ENCODE measurements around the gene CLASP1.

The CLASP1 gene

GRCh38 chr2:121520641-121520994, 128.6 kb downstream of the CLASP1 start:
- Mint-ChIP-seq H3K9me3 (no peaks in the 10 kb centered on the region), H3K36me3 (peaks cover 28% of the 10 kb centered on the region), H3K4me3 (no peak overlapping the region), H3K27ac (no peak overlapping the region), H3K27me3 (no peaks in the 10 kb centered on the region), H3K4me1 (no peaks in the 10 kb centered on the region)
- no peak for DNase-seq
- CTCF ChIA-PET, result interaction anchor here (0.9 kb wide), 1 partner anchor 8 kb away, joined by 3 read pairs; no protein-coding TSS in a partner anchor

- no peaks in the 10 kb centered on the region for H3K4me1 Mint-ChIP-seq
- peaks cover 25% of the 10 kb centered on the region for H3K36me3 Mint-ChIP-seq
- no peaks in the 10 kb centered on the region for H3K9me3 Mint-ChIP-seq
- no peak overlapping the region for H3K27ac Mint-ChIP-seq
- DNase-seq, result no peak
- no peak overlapping the region for H3K4me3 Mint-ChIP-seq
- H3K27me3 Mint-ChIP-seq, result no peaks in the 10 kb centered on the region
- CTCF ChIA-PET, result interaction anchor here (0.9 kb wide), 1 partner anchor 9 kb away, joined by 3 read pairs; no protein-coding TSS in a partner anchor
These were observed 129.3 kb downstream of the CLASP1 start for GRCh38 chr2:121519732-121520640.

- CTCF ChIA-PET, result no interaction called here
- Mint-ChIP-seq H3K4me3 (no peak overlapping the region), H3K4me1 (peaks cover 4% of the 10 kb centered on the region), H3K36me3 (peaks cover 28% of the 10 kb centered on the region), H3K9me3 (no peaks in the 10 kb centered on the region), H3K27me3 (no peaks in the 10 kb centered on the region), H3K27ac (no peak overlapping the region)
- DNase-seq, result no peak
These were observed 130.1 kb downstream of the CLASP1 start for GRCh38 chr2:121519153-121519552.

- CTCF ChIA-PET, result no interaction called here
These were observed 135.5 kb downstream of the CLASP1 start for GRCh38 chr2:121513597-121514333.

GRCh38 chr2:121510857-121511256, 138.4 kb downstream of the CLASP1 start:
- H3K4me3 Mint-ChIP-seq, result no peak overlapping the region
- CTCF ChIA-PET, result no interaction called here
- no peak overlapping the region for H3K27ac Mint-ChIP-seq
- H3K4me1 Mint-ChIP-seq, result peaks cover 4% of the 10 kb centered on the region
- DNase-seq, result no peak
- peaks cover 48% of the 10 kb centered on the region for H3K36me3 Mint-ChIP-seq
- H3K9me3 Mint-ChIP-seq, result no peaks in the 10 kb centered on the region
- no peaks in the 10 kb centered on the region for H3K27me3 Mint-ChIP-seq

More at GRCh38 chr2:121513597-121514333, 135.5 kb downstream of the CLASP1 start:
- Mint-ChIP-seq H3K4me3 (no peak overlapping the region), H3K36me3 (peaks cover 40% of the 10 kb centered on the region), H3K27me3 (no peaks in the 10 kb centered on the region), H3K9me3 (no peaks in the 10 kb centered on the region), H3K27ac (peak overlapping the region; percentile 14), H3K4me1 (peaks cover 4% of the 10 kb centered on the region)
- DNase-seq, result no peak

- Mint-ChIP-seq H3K9me3 (no peaks in the 10 kb centered on the region), H3K4me1 (no peaks in the 10 kb centered on the region), H3K36me3 (peaks cover 54% of the 10 kb centered on the region), H3K4me3 (no peak overlapping the region), H3K27ac (no peak overlapping the region), H3K27me3 (no peaks in the 10 kb centered on the region)
- CTCF ChIA-PET, result no interaction called here
- no peak for DNase-seq
These were observed 142.6 kb downstream of the CLASP1 start for GRCh38 chr2:121506621-121507020.

GRCh38 chr2:121505986-121506586, 143.2 kb downstream of the CLASP1 start:
- Mint-ChIP-seq H3K27me3 (no peaks in the 10 kb centered on the region), H3K36me3 (peaks cover 54% of the 10 kb centered on the region), H3K4me3 (no peak overlapping the region), H3K27ac (no peak overlapping the region), H3K9me3 (no peaks in the 10 kb centered on the region), H3K4me1 (no peaks in the 10 kb centered on the region)
- DNase-seq, result no peak
- CTCF ChIA-PET, result no interaction called here

- Mint-ChIP-seq H3K27ac (no peak overlapping the region), H3K4me1 (no peaks in the 10 kb centered on the region), H3K36me3 (peaks cover 54% of the 10 kb centered on the region), H3K27me3 (no peaks in the 10 kb centered on the region), H3K9me3 (peaks cover 1% of the 10 kb centered on the region), H3K4me3 (no peak overlapping the region)
- CTCF ChIA-PET, result no interaction called here
- no peak for DNase-seq
These were observed 144.3 kb downstream of the CLASP1 start for GRCh38 chr2:121505005-121505404.

- H3K4me3 Mint-ChIP-seq, result no peak overlapping the region
- CTCF ChIA-PET, result no interaction called here
- DNase-seq, result no peak
- no peaks in the 10 kb centered on the region for H3K4me1 Mint-ChIP-seq
- H3K27me3 Mint-ChIP-seq, result no peaks in the 10 kb centered on the region
- H3K36me3 Mint-ChIP-seq, result peaks cover 58% of the 10 kb centered on the region
- H3K27ac Mint-ChIP-seq, result no peak overlapping the region
- H3K9me3 Mint-ChIP-seq, result peaks cover 4% of the 10 kb centered on the region
These were observed 144.9 kb downstream of the CLASP1 start for GRCh38 chr2:121504316-121504715.

- Mint-ChIP-seq H3K27me3 (no peaks in the 10 kb centered on the region), H3K4me1 (no peaks in the 10 kb centered on the region), H3K36me3 (peaks cover 55% of the 10 kb centered on the region), H3K9me3 (peaks cover 4% of the 10 kb centered on the region), H3K27ac (no peak overlapping the region), H3K4me3 (no peak overlapping the region)
- CTCF ChIA-PET, result no interaction called here
- DNase-seq, result no peak
These were observed 146.5 kb downstream of the CLASP1 start for GRCh38 chr2:121502781-121503180.

- H3K36me3 Mint-ChIP-seq, result peaks cover 54% of the 10 kb centered on the region
- H3K9me3 Mint-ChIP-seq, result peaks cover 4% of the 10 kb centered on the region
- CTCF ChIA-PET, result no interaction called here
- H3K4me1 Mint-ChIP-seq, result no peaks in the 10 kb centered on the region
- no peaks in the 10 kb centered on the region for H3K27me3 Mint-ChIP-seq
- no peak overlapping the region for H3K27ac Mint-ChIP-seq
- H3K4me3 Mint-ChIP-seq, result no peak overlapping the region
- no peak for DNase-seq
These were observed 147.0 kb downstream of the CLASP1 start for GRCh38 chr2:121502246-121502645.

- H3K27ac Mint-ChIP-seq, result no peak overlapping the region
These were observed 147.7 kb downstream of the CLASP1 start for GRCh38 chr2:121501554-121501953.

GRCh38 chr2:121501031-121501430, 148.2 kb downstream of the CLASP1 start:
- Mint-ChIP-seq H3K27ac (no peak overlapping the region), H3K4me3 (no peak overlapping the region), H3K9me3 (peaks cover 4% of the 10 kb centered on the region), H3K4me1 (no peaks in the 10 kb centered on the region), H3K27me3 (no peaks in the 10 kb centered on the region), H3K36me3 (peaks cover 52% of the 10 kb centered on the region)
- CTCF ChIA-PET, result no interaction called here
- DNase-seq, result no peak

More at GRCh38 chr2:121501554-121501953, 147.7 kb downstream of the CLASP1 start:
- Mint-ChIP-seq H3K4me3 (no peak overlapping the region), H3K9me3 (peaks cover 4% of the 10 kb centered on the region), H3K27me3 (no peaks in the 10 kb centered on the region), H3K36me3 (peaks cover 55% of the 10 kb centered on the region), H3K4me1 (no peaks in the 10 kb centered on the region)
- no peak for DNase-seq
- CTCF ChIA-PET, result no interaction called here

- DNase-seq, result no peak
- H3K9me3 Mint-ChIP-seq, result peaks cover 4% of the 10 kb centered on the region
- H3K27me3 Mint-ChIP-seq, result no peaks in the 10 kb centered on the region
- no peaks in the 10 kb centered on the region for H3K4me1 Mint-ChIP-seq
- CTCF ChIA-PET, result no interaction called here
- no peak overlapping the region for H3K27ac Mint-ChIP-seq
- H3K36me3 Mint-ChIP-seq, result peaks cover 47% of the 10 kb centered on the region
- H3K4me3 Mint-ChIP-seq, result no peak overlapping the region
These were observed 150.5 kb downstream of the CLASP1 start for GRCh38 chr2:121498731-121499130.

Data from activated naive CD4-positive, alpha-beta T cell treated with anti-CD3 and anti-CD28 coated beads, Interleukin-2, amount 10 ng/mL, durations not matched to agents 7 days and 5 days (primary cell).